HEK293T (cell line): ENCODE measurements around the gene HSDL1.
A peak's percentile ranks its signal among the peaks of the same experiment; 100 is the strongest.

Experiments used
- CTCF ChIA-PET: fragments of 350-600 bp; formaldehyde crosslinking; extraction: SDS; loops from one replicate; lab custom pipeline; 2021; ENCODE audit warnings: antibody characterized with exemption, inconsistent platforms; lab: Yijun Ruan, JAX
- POLR2A ChIA-PET: fragments of 350-600 bp; formaldehyde crosslinking; extraction: SDS; loops from one replicate; lab custom pipeline; 2020; ENCODE audit warnings: antibody characterized with exemption, inconsistent platforms; lab: Yijun Ruan, JAX
- DNase-seq: peaks from one replicate; pipeline ENCODE4 v3.0.0; 2012; ENCODE audit warnings: mixed read lengths; ENCODE audit errors: extremely low spot score
- ARNT ChIP-seq: fragments of 450-650 bp; IDR thresholded peaks from 2 replicates; pipeline ENCODE4 v1.6.1; 2017; ENCODE audit warnings: mild to moderate bottlenecking
- BHLHE40 ChIP-seq: fragments of 450-650 bp; IDR thresholded peaks from 2 replicates; pipeline ENCODE4 v1.6.1; 2016; ENCODE audit warnings: mild to moderate bottlenecking, moderate library complexity, borderline replicate concordance
- CTBP1 ChIP-seq: fragments of 450-650 bp; IDR thresholded peaks from 2 replicates; pipeline ENCODE4 v1.6.1; 2016; ENCODE audit warnings: borderline replicate concordance
- ELF4 ChIP-seq: fragments of 450-650 bp; IDR thresholded peaks from 2 replicates; pipeline ENCODE4 v1.6.1; 2017; ENCODE audit warnings: antibody characterized with exemption
- FOXA1 ChIP-seq: fragments of 450-650 bp; IDR thresholded peaks from 2 replicates; pipeline ENCODE4 v1.6.1; 2016; ENCODE audit warnings: mild to moderate bottlenecking
- FOXK2 ChIP-seq: fragments of 450-650 bp; IDR thresholded peaks from 2 replicates; pipeline ENCODE4 v1.6.1; 2016; ENCODE audit warnings: mild to moderate bottlenecking
- FOXM1 ChIP-seq: fragments of 450-650 bp; IDR thresholded peaks from 2 replicates; pipeline ENCODE4 v1.6.1; 2017; ENCODE audit warnings: mild to moderate bottlenecking, borderline replicate concordance
- HDGF ChIP-seq: fragments of 450-650 bp; IDR thresholded peaks from 2 replicates; pipeline ENCODE4 v1.6.1; 2017; ENCODE audit warnings: antibody characterized with exemption, borderline replicate concordance
- L3MBTL2 ChIP-seq: fragments of 450-650 bp; conservative IDR thresholded peaks from 2 replicates; pipeline ENCODE4 v1.6.1; 2016; ENCODE audit warnings: mild to moderate bottlenecking
- LEF1 ChIP-seq: fragments of 450-650 bp; IDR thresholded peaks from 2 replicates; pipeline ENCODE4 v1.6.1; 2017; ENCODE audit warnings: mild to moderate bottlenecking, borderline replicate concordance
- NFRKB ChIP-seq: fragments of 450-650 bp; IDR thresholded peaks from 2 replicates; pipeline ENCODE4 v1.6.1; 2016; ENCODE audit warnings: mild to moderate bottlenecking, moderate library complexity
- SP1 ChIP-seq: fragments of 450-650 bp; IDR thresholded peaks from 2 replicates; pipeline ENCODE4 v1.6.1; 2017
- SUZ12 ChIP-seq: fragments of 450-650 bp; IDR thresholded peaks from 2 replicates; pipeline ENCODE4 v1.6.1; 2016; ENCODE audit warnings: mild to moderate bottlenecking
- TARDBP ChIP-seq: fragments of 450-650 bp; IDR thresholded peaks from 2 replicates; pipeline ENCODE4 v1.6.1; 2016
- ZNF384 ChIP-seq: fragments of 450-650 bp; IDR thresholded peaks from 2 replicates; pipeline ENCODE4 v1.6.1; 2016
- TF ChIP-seq, protein P1 (sequence below): fragments of 450-650 bp; IDR thresholded peaks from 2 replicates; pipeline ENCODE4 v1.6.1; 2016

The HSDL1 gene

DNA sequence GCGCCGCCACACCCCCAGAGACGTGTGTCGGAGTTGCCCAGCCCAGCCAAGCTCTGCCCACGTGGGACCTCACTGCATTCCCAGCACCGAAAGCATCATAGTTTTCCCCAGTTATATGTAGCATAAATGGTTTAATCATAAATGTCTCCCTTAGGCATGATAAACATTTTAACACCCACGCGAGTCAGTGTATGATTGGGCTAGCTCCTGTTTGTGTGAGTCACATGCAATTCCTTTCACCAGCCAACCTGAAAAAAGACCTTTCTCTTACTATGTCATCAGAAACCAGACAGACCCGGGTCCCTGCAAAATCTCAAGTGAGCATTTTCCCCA lies 32.7 kb upstream of the HSDL1 start:
- TF ChIP-seq, protein P1, sequence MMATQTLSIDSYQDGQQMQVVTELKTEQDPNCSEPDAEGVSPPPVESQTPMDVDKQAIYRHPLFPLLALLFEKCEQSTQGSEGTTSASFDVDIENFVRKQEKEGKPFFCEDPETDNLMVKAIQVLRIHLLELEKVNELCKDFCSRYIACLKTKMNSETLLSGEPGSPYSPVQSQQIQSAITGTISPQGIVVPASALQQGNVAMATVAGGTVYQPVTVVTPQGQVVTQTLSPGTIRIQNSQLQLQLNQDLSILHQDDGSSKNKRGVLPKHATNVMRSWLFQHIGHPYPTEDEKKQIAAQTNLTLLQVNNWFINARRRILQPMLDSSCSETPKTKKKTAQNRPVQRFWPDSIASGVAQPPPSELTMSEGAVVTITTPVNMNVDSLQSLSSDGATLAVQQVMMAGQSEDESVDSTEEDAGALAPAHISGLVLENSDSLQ, result no peak
- TF ChIP-seq NFRKB, result no peak
- no peak for DNase-seq
- CTCF ChIA-PET, result interaction anchor here (1.0 to 2.2 kb wide), 2 partner anchors 9 to 62 kb away, joined by 4 to 8 read pairs; partner anchors contain the start of gene TAF1C
- POLR2A ChIA-PET, result interaction anchor here (1.5 to 2.0 kb wide), 2 partner anchors 9 to 61 kb away, joined by 7 read pairs; partner anchors contain the start of genes MBTPS1 and TAF1C

DNA sequence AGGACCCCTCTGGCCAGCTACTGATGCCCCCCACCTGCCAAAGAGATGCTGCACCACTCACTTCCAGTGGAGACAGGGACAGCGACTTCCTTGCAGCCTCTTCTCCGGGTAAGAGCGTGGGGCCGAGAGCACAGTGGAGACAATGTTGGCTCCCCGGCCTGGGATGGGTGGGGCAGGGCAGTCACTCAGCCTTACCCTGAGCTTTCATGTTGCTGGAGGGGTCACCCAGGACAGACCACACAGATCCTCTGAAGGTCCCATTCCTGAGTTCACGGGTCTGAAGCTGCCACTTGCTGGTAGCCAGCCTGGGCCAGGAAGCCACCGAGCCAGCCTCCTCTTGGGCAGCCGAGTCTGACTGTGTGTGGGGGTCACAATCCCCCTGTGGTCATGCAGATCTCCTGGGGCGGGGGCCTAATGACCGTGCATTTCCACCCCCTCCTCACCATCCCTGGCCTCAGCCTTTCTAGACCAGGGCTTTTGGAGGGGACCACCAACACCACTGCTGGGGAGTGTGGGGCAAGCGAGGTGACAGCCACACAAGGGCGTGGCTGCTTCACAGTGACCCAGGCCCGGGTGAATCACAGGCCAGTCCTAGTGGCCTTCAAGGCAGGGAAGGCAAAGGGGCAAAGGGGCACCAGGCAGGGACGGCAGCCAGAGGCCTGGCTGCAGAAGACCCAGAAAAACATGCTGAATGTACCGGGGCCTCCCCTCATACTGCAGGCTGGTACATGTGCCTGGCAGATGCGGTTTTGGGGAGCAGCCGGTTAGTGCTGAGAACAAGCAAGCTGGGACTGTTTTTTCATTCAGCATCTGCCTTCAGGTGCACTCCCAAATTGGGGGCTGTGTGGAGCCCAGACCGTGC lies 31.4 kb upstream of the HSDL1 start:
- ChIA-PET POLR2A (interaction anchor here (1.0 to 2.0 kb wide), 4 partner anchors 11 to 60 kb away, joined by 3 to 7 read pairs (median 5); partner anchors contain the start of genes DNAAF1, HSDL1, MBTPS1 and TAF1C), CTCF (interaction anchor here (1.3 to 2.0 kb wide), 2 partner anchors 10 to 92 kb away, joined by 5 to 7 read pairs; partner anchors contain the start of gene TAF1C)
- TF ChIP-seq HDGF (no peak), LEF1 (no peak), NFRKB (no peak), FOXM1 (no peak), ARNT (no peak), CTBP1 (no peak), TARDBP (no peak), L3MBTL2 (no peak), FOXA1 (no peak), SP1 (no peak), SUZ12 (no peak), FOXK2 (no peak), ZNF384 (no peak), BHLHE40 (no peak), ELF4 (no peak)
- TF ChIP-seq, protein P1, result no peak
- no peak for DNase-seq

DNA sequence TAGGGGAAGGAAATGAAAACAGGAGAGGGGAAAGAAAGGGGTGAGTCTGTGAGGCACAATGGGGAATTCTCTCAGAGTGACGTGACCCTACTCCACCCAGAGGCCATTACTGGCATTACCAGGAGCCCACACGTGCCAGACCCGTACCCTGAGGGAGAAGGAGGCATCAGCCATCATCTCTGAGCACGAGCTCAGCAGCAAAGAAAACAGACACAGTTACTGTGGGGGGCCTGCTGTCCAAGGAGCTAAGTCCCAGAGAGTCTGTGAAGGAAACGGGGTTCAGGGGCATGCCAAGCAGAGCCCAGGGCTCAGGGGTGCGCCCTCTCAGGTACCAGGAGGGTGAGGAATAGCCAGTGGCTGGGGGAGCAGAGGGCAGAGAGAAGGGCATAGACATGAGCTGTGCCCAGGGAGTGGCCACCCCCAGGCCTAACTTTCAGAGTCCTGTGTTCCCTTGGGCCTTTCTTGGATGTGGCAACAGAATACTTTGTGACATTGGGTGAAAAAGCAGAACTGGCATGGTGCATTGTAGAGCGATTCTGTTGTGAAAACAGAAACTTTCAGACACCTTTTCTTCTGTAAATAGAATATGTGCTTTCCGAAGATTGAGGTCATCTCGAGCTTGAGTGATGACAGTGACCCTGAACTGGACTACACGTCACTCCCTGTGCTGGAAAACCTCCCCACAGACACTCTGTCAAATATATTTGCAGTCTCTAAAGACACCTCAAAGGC lies 30.5 kb upstream of the HSDL1 start:
- ChIA-PET CTCF (interaction anchor here (1.3 to 2.0 kb wide), 2 partner anchors 11 to 91 kb away, joined by 5 to 7 read pairs; partner anchors contain the start of gene TAF1C), POLR2A (interaction anchor here (1.0 to 1.3 kb wide), 2 partner anchors 20 to 30 kb away, joined by 3 read pairs; partner anchors contain the start of genes DNAAF1 and HSDL1)
- peak; percentile 42 for DNase-seq
- TF ChIP-seq NFRKB (no peak), ZNF384 (no peak), BHLHE40 (no peak)
- TF ChIP-seq, protein P1, result no peak

DNA sequence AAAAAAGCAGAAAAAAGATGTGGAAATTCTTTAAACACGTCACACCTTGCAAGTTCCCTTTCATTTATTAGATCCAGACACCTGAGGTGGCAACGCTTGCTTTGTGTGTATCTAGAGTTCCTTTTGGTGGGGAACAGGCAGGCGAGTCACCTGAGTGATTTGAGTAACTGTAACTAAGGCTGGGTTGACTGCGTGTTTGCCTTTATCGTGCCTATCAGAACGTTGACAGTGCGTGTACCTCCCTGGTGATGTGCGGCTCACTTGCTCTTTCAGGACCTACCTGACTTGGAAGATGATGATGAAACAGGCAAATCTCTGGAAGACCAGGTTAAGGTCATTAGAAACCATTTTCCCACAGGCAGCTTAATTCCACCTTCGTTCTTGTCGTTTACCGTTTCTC lies 29.4 kb upstream of the HSDL1 start:
- no peak for DNase-seq
- ChIA-PET CTCF (no interaction called here), POLR2A (no interaction called here)
- no peak for TF ChIP-seq L3MBTL2
- no peak for TF ChIP-seq HDGF
- no peak for TF ChIP-seq NFRKB
- TF ChIP-seq BHLHE40, result no peak
- no peak for TF ChIP-seq ZNF384
- TF ChIP-seq, protein P1, result no peak
- TF ChIP-seq ELF4, result no peak
- TF ChIP-seq SUZ12, result no peak
- no peak for TF ChIP-seq SP1
- no peak for TF ChIP-seq FOXM1
- no peak for TF ChIP-seq FOXK2
- no peak for TF ChIP-seq FOXA1
- no peak for TF ChIP-seq TARDBP

DNA sequence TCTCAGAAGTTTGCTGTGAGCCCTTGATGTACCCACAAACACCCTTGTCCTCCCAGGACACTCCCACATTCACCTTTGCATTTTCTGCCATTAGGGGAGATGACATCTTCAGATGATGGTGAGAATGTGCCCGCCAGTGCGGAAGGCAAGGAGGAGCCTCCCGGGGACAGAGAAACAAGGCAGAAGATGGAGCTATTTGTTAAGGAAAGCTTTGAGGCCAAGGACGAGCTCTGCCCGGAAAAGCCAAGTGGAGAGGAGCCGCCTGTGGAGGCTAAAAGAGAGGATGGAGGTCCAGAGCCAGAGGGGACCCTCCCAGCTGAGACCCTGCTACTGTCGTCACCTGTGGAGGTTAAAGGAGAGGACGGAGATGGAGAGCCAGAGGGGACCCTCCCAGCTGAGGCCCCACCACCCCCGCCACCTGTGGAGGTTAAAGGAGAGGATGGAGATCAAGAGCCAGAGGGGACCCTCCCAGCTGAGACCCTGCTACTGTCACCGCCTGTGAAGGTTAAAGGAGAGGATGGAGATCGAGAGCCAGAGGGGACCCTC lies 24.9 kb upstream of the HSDL1 start:
- ChIA-PET POLR2A (interaction anchor here (1.4 kb wide), 1 partner anchor 53 kb away, joined by 5 read pairs; the partner anchor contains the start of gene MBTPS1), CTCF (interaction anchor here (0.5 kb wide), 1 partner anchor 64 kb away, joined by 5 read pairs; no protein-coding TSS in a partner anchor)
- TF ChIP-seq LEF1 (no peak), FOXA1 (no peak), ZNF384 (no peak), ELF4 (no peak), FOXK2 (no peak), HDGF (no peak), FOXM1 (no peak), TARDBP (no peak), NFRKB (no peak), BHLHE40 (no peak), CTBP1 (no peak), SP1 (no peak)
- TF ChIP-seq, protein P1, result no peak
- no peak for DNase-seq
